PC-3 (cell line): ENCODE data around the gene ABCA8. TPM values are rescaled to one million over a fixed set of nuclear protein-coding genes. Genes with fewer than 3 reads are reported as not detected.

ENCODE experiments used
- ATAC-seq: fragments of 200-7000 bp; cut with Tn5 transposase; 2 replicates; pipeline ENCODE4 v1.9.1; 2020; ENCODE audit warnings: mild to moderate bottlenecking, moderate library complexity
- BruUV-seq: library from RNA; stranded (reverse); fragments of 400-500 nt; replicated peaks from 2 replicates; lab custom pipeline; 2021; lab: Mats Ljungman, UMichigan
- CTCF ChIA-PET: fragments of 300-600 bp; sonication (Branson Sonifier 250); formaldehyde crosslinking; loops from one replicate; lab custom pipeline; 2022; ENCODE audit warnings: antibody characterized with exemption; lab: Charles Lee
- POLR2A ChIA-PET: fragments of 300-600 bp; sonication (Branson Sonifier 250); formaldehyde crosslinking; loops from one replicate; lab custom pipeline; 2022; ENCODE audit warnings: antibody characterized with exemption; ENCODE audit not compliant: unreplicated experiment; lab: Charles Lee
- DNase-seq: peaks from one replicate; pipeline ENCODE4 v3.0.0-alpha.2; 2015
- H2AFZ ChIP-seq: fragments of 300-600 bp; sonication (generic); 2 replicates; pipeline ENCODE4 v1.6.0; 2016; ENCODE audit warnings: antibody characterized with exemption, low read length
- H3F3A ChIP-seq: fragments of 300-600 bp; sonication (generic); one replicate; pipeline ENCODE4 v1.6.0; 2017; ENCODE audit warnings: antibody characterized with exemption, low read length, control low read depth, mild to moderate bottlenecking; ENCODE audit not compliant: unreplicated experiment
- H3K27ac ChIP-seq: fragments of 300-600 bp; sonication (generic); 2 replicates; pipeline ENCODE4 v1.5.1; 2016; ENCODE audit warnings: mild to moderate bottlenecking, low read length
- H3K27me3 ChIP-seq: fragments of 300-600 bp; sonication (generic); 2 replicates; pipeline ENCODE4 v1.6.1; 2016; ENCODE audit warnings: low read length, mixed read lengths
- H3K36me3 ChIP-seq: fragments of 300-600 bp; sonication (generic); 2 replicates; pipeline ENCODE4 v1.6.1; 2016; ENCODE audit warnings: low read depth, mixed run types, low read length, mixed read lengths
- H3K4me1 ChIP-seq: fragments of 300-600 bp; sonication (generic); 2 replicates; pipeline ENCODE4 v1.5.1; 2016; ENCODE audit warnings: low read length; ENCODE audit not compliant: insufficient read depth
- H3K4me2 ChIP-seq: fragments of 300-600 bp; sonication (generic); 2 replicates; pipeline ENCODE4 v1.6.0; 2016; ENCODE audit warnings: low read length
- H3K4me3 ChIP-seq: fragments of 300-600 bp; sonication (generic); 2 replicates; pipeline ENCODE4 v1.5.1; 2016; ENCODE audit warnings: mild to moderate bottlenecking, low read length, mixed read lengths
- H3K79me2 ChIP-seq: fragments of 300-600 bp; sonication (generic); 2 replicates; pipeline ENCODE4 v1.6.1; 2017; ENCODE audit warnings: low read length, mixed read lengths
- H3K9ac ChIP-seq: fragments of 300-600 bp; sonication (generic); 2 replicates; pipeline ENCODE4 v1.6.0; 2016; ENCODE audit warnings: mild to moderate bottlenecking, low read length
- H3K9me2 ChIP-seq: fragments of 300-600 bp; sonication (generic); replicated peaks from 2 replicates; pipeline ENCODE4 v1.6.1; 2016; ENCODE audit warnings: mixed run types, low read length, mixed read lengths
- H3K9me3 ChIP-seq: fragments of 300-600 bp; sonication (generic); 2 replicates; pipeline ENCODE4 v1.6.1; 2016; ENCODE audit warnings: low read length, mixed read lengths
- H4K20me1 ChIP-seq: fragments of 300-600 bp; sonication (generic); 2 replicates; pipeline ENCODE4 v1.6.1; 2016; ENCODE audit warnings: low read length, mixed read lengths
- CTCF ChIP-seq: fragments of 300-600 bp; sonication (generic); conservative IDR thresholded peaks from 2 replicates; pipeline ENCODE4 v1.5.1; 2017; ENCODE audit warnings: antibody characterized with exemption, low read depth, mild to moderate bottlenecking, low read length
- EZH2 ChIP-seq: fragments of 300-600 bp; sonication (generic); IDR thresholded peaks from one replicate; pipeline ENCODE4 v1.6.1; 2017; ENCODE audit warnings: antibody characterized with exemption, mild to moderate bottlenecking, low read length; ENCODE audit not compliant: unreplicated experiment
- EZH2phosphoT487 ChIP-seq: fragments of 300-600 bp; sonication (generic); IDR thresholded peaks from 2 replicates; pipeline ENCODE4 v1.6.1; 2018; ENCODE audit warnings: mild to moderate bottlenecking, antibody characterized with exemption, low read length, borderline replicate concordance
- intact Hi-C: fragments of 100-400 bp; cut with micrococcal nuclease; formaldehyde crosslinking; loops from 2 replicates; pipeline ENCODE4 v1.9.0; 2023
- total RNA-seq: library from RNA; depleted of rRNA; stranded (reverse); fragments of >200 nt; gene quantifications from 2 replicates; pipeline ENCODE4 v1.2.3, GENCODE V29; 2014

The ABCA8 gene
- total RNA-seq, 1 experiment from 2014 or later, result 0.22 TPM

- H3K9me2 ChIP-seq, result no peaks in the 10 kb centered on the region
- H3K4me2 ChIP-seq, result no peak overlapping the region
- peaks cover 6% of the 10 kb centered on the region; the same call in 1 of the 2 replicates for H3K27me3 ChIP-seq
- no peaks in the 10 kb centered on the region for H3K9me3 ChIP-seq
- POLR2A ChIA-PET, result no interaction called here
- H3K79me2 ChIP-seq, result no peaks in the 10 kb centered on the region
- peaks cover 16% of the 10 kb centered on the region for H3K4me1 ChIP-seq
- no peak overlapping the region for H3K9ac ChIP-seq
- no peak overlapping the region for H3K27ac ChIP-seq
- CTCF ChIA-PET, result no interaction called here
- TF ChIP-seq EZH2, result no peak
- TF ChIP-seq CTCF, result no peak
- no peak for TF ChIP-seq EZH2phosphoT487
- DNase-seq, result no peak
- no TSS peak for BruUV-seq
- H3K4me3 ChIP-seq, result no peak overlapping the region
- no peaks in the 10 kb centered on the region for H4K20me1 ChIP-seq
- H2AFZ ChIP-seq, result no peak overlapping the region
- no peaks in the 10 kb centered on the region for H3K36me3 ChIP-seq
- intact Hi-C loops, result no loop called here
- ATAC-seq, result no peak
- peaks cover 12% of the 10 kb centered on the region for H3F3A ChIP-seq
These were observed 44.9 kb downstream of the ABCA8 start for GRCh38 chr17:68910251-68910705.

GRCh38 chr17:68909066-68909465 lies 46.1 kb downstream of the ABCA8 start:
- CTCF ChIA-PET, result interaction anchor here (0.6 to 0.8 kb wide), 3 partner anchors 16 to 135 kb away, joined by 3 to 5 read pairs (median 4); no protein-coding TSS in a partner anchor
- peak overlapping the region; percentile 48 for H2AFZ ChIP-seq

More at GRCh38 chr17:68909066-68909465, 46.1 kb downstream of the ABCA8 start:
- peak; percentile 85 for DNase-seq
- 0 out of 2 replicates have a peak overlapping the region, but pooled peaks have one; percentile 1 for H3K4me3 ChIP-seq
- peaks cover 12% of the 10 kb centered on the region for H3F3A ChIP-seq
- peaks cover 16% of the 10 kb centered on the region for H3K4me1 ChIP-seq
- POLR2A ChIA-PET, result interaction anchor here (0.6 kb wide), 1 partner anchor 102 kb away, joined by 5 read pairs; no protein-coding TSS in a partner anchor
- no peaks in the 10 kb centered on the region for H4K20me1 ChIP-seq
- no peaks in the 10 kb centered on the region for H3K9me3 ChIP-seq
- peak overlapping the region; percentile 28 for H3K27ac ChIP-seq
- peaks cover 6% of the 10 kb centered on the region; the same call in 1 of the 2 replicates for H3K27me3 ChIP-seq
- no peaks in the 10 kb centered on the region for H3K79me2 ChIP-seq
- no peak overlapping the region for H3K9ac ChIP-seq
- TF ChIP-seq CTCF (no peak), EZH2phosphoT487 (no peak), EZH2 (no peak)
- H3K4me2 ChIP-seq, result peak overlapping the region; percentile 61
- peak; percentile 89 for ATAC-seq
- no peaks in the 10 kb centered on the region for H3K9me2 ChIP-seq
- intact Hi-C loops, result loop anchor here (1.0 kb wide), 1 partner anchor 74 kb away; no protein-coding TSS in a partner anchor
- no TSS peak for BruUV-seq
- H3K36me3 ChIP-seq, result no peaks in the 10 kb centered on the region
